NCI-H748 treated with DMSO at 0.1 percent for 48 hours (cell line): ENCODE measurements around the gene GLCE.

Experiments used
- DNase-seq: peaks from one replicate; lab custom pipeline; 2025; lab: John Stamatoyannopoulos, UW

Gene GLCE

GRCh38 chr15:69320977-69321554 lies 160.6 kb downstream of the GLCE start:
- no peak for DNase-seq
